HUES48 (cell line): Measurements from ENCODE around the gene MOV10L1.

ENCODE experiments used
- H3K27ac ChIP-seq: one replicate; pipeline ENCODE4 v1.7.0; 2013; ENCODE audit warnings: low read depth, low read length, inconsistent platforms
- H3K27me3 ChIP-seq: 2 replicates; pipeline ENCODE4 v1.6.1; 2013; ENCODE audit warnings: mild to moderate bottlenecking, low read length; ENCODE audit not compliant: control insufficient read depth, insufficient read depth
- H3K36me3 ChIP-seq: 2 replicates; pipeline ENCODE4 v1.6.1; 2013; ENCODE audit warnings: low read length; ENCODE audit not compliant: control insufficient read depth, insufficient read depth
- H3K4me1 ChIP-seq: 2 replicates; pipeline ENCODE4 v1.6.1; 2013; ENCODE audit warnings: mild to moderate bottlenecking, low read length; ENCODE audit not compliant: control insufficient read depth, insufficient read depth
- H3K4me3 ChIP-seq: 2 replicates; pipeline ENCODE4 v1.5.1; 2013; ENCODE audit warnings: mild to moderate bottlenecking, low read depth, low read length
- H3K9ac ChIP-seq: 2 replicates; pipeline ENCODE4 v1.6.1; 2013; ENCODE audit warnings: mild to moderate bottlenecking, low read depth, low read length, moderate library complexity
- H3K9me3 ChIP-seq: 2 replicates; pipeline ENCODE4 v1.6.1; 2013; ENCODE audit warnings: low read length; ENCODE audit not compliant: control insufficient read depth, insufficient read depth

The MOV10L1 gene

GRCh38 chr22:50072714-50073538 lies 16.9 kb upstream of the MOV10L1 start:
- Histone ChIP-seq H3K9ac (no peak overlapping the region), H3K4me3 (no peak overlapping the region), H3K36me3 (no peaks in the 10 kb centered on the region)

GRCh38 chr22:50074056-50074455 lies 15.8 kb upstream of the MOV10L1 start:
- no peaks in the 10 kb centered on the region for H3K9me3 ChIP-seq
- no peaks in the 10 kb centered on the region for H3K4me1 ChIP-seq
- no peak overlapping the region for H3K9ac ChIP-seq
- no peaks in the 10 kb centered on the region for H3K27me3 ChIP-seq
- no peaks in the 10 kb centered on the region for H3K36me3 ChIP-seq
- no peak overlapping the region for H3K4me3 ChIP-seq
- H3K27ac ChIP-seq: no peak overlapping the region

More at GRCh38 chr22:50072714-50073538, 16.9 kb upstream of the MOV10L1 start:
- no peak overlapping the region for H3K27ac ChIP-seq
- H3K27me3 ChIP-seq: no peaks in the 10 kb centered on the region
- H3K9me3 ChIP-seq: no peaks in the 10 kb centered on the region
- no peaks in the 10 kb centered on the region for H3K4me1 ChIP-seq

- Histone ChIP-seq H3K9me3 (no peaks in the 10 kb centered on the region), H3K27ac (no peak overlapping the region), H3K4me3 (no peak overlapping the region), H3K36me3 (no peaks in the 10 kb centered on the region), H3K27me3 (no peaks in the 10 kb centered on the region), H3K9ac (no peak overlapping the region), H3K4me1 (no peaks in the 10 kb centered on the region)
Observed at GRCh38 chr22:50074551-50075530, 15.0 kb upstream of the MOV10L1 start.

- no peak overlapping the region for H3K9ac ChIP-seq
- no peaks in the 10 kb centered on the region for H3K4me1 ChIP-seq
- H3K4me3 ChIP-seq: no peak overlapping the region
- H3K9me3 ChIP-seq: no peaks in the 10 kb centered on the region
- H3K27ac ChIP-seq: no peak overlapping the region
- H3K36me3 ChIP-seq: no peaks in the 10 kb centered on the region
- H3K27me3 ChIP-seq: no peaks in the 10 kb centered on the region
Observed at GRCh38 chr22:50076646-50077535, 12.9 kb upstream of the MOV10L1 start.

- Histone ChIP-seq H3K27me3 (no peaks in the 10 kb centered on the region), H3K4me1 (no peaks in the 10 kb centered on the region), H3K4me3 (no peak overlapping the region), H3K9ac (no peak overlapping the region), H3K9me3 (no peaks in the 10 kb centered on the region), H3K27ac (no peak overlapping the region), H3K36me3 (no peaks in the 10 kb centered on the region)
Observed at GRCh38 chr22:50078246-50078645, 11.6 kb upstream of the MOV10L1 start.

GRCh38 chr22:50078761-50079160 lies 11.0 kb upstream of the MOV10L1 start:
- no peak overlapping the region for H3K27ac ChIP-seq
- no peak overlapping the region for H3K9ac ChIP-seq
- no peaks in the 10 kb centered on the region for H3K4me1 ChIP-seq
- H3K36me3 ChIP-seq: no peaks in the 10 kb centered on the region
- no peak overlapping the region for H3K4me3 ChIP-seq
- no peaks in the 10 kb centered on the region for H3K9me3 ChIP-seq
- no peaks in the 10 kb centered on the region for H3K27me3 ChIP-seq

GRCh38 chr22:50080077-50080465 lies 9.7 kb upstream of the MOV10L1 start:
- no peaks in the 10 kb centered on the region for H3K9me3 ChIP-seq
- peaks cover 1% of the 10 kb centered on the region for H3K4me1 ChIP-seq
- H3K9ac ChIP-seq: no peak overlapping the region
- H3K27me3 ChIP-seq: no peaks in the 10 kb centered on the region
- no peak overlapping the region for H3K27ac ChIP-seq
- H3K36me3 ChIP-seq: no peaks in the 10 kb centered on the region
- H3K4me3 ChIP-seq: no peak overlapping the region

- Histone ChIP-seq H3K36me3 (no peaks in the 10 kb centered on the region), H3K9ac (no peak overlapping the region), H3K27ac (no peak overlapping the region), H3K9me3 (no peaks in the 10 kb centered on the region), H3K4me1 (peaks cover 5% of the 10 kb centered on the region), H3K4me3 (no peak overlapping the region), H3K27me3 (no peaks in the 10 kb centered on the region)
Observed at GRCh38 chr22:50081426-50082196, 8.2 kb upstream of the MOV10L1 start.

- H3K36me3 ChIP-seq: no peaks in the 10 kb centered on the region
- H3K4me3 ChIP-seq: no peak overlapping the region
- no peak overlapping the region for H3K27ac ChIP-seq
- no peak overlapping the region for H3K9ac ChIP-seq
- H3K4me1 ChIP-seq: peaks cover 5% of the 10 kb centered on the region
- no peaks in the 10 kb centered on the region for H3K27me3 ChIP-seq
- H3K9me3 ChIP-seq: no peaks in the 10 kb centered on the region
Observed at GRCh38 chr22:50082197-50082715, 7.5 kb upstream of the MOV10L1 start.
